COLO829 (cell line): ENCODE data around the gene DDX10.

Experiments
- DNase-seq: peaks from one replicate; pipeline ENCODE4 v3.0.0; 2012; ENCODE audit warnings: low spot score

DDX10 gene

DNA sequence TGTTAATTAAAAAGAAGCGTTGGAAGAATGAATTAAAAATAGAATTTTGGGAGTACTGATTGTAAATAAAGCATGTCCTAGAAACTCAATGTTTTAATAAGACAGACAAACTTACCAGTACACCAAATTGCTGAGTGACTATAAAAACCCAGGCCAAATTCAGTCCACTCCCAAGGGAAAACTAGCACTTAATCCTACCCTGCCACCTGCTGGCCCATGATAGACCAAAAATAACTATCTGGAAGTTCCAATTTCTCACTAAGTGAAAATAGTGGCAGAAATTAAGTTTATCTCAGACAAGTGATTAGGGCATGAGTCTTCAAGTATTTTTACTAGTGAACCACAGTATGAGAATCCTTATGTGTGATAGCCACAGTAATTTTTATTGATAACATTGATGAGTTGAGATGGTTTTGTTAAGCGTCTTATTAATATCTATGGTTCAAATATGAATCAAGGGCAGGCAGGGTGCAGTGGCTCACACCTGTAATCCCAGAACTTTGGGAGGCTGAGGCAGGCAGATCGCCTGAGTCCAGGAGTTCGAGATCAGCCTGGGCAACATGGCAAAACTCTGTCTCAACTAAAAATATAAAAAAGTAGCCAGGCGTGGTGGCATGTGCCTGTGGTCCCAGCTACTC, 9.8 kb upstream of the DDX10 start:
- peak; percentile 79 for DNase-seq

DNA sequence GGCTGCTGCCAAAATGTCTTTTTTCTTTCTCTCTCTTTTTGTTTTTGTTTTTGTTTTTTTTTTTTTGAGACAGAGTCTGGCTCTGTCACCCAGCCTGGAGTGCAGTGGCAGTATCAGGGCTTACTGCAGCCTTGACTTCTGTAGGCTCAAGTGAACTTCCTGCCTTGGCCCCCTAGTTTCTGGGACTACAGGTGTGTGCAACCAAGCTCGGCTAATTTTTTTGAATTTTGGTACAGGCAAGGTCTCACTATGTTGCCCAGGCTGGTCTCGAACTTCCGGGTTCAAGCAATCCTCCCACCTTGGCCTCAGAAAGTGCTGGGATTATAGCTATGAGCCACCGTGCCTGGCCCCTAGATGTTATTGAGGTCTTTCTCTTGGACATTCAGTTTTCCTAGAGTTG, 2.2 kb upstream of the DDX10 start:
- DNase-seq = no peak

DNA sequence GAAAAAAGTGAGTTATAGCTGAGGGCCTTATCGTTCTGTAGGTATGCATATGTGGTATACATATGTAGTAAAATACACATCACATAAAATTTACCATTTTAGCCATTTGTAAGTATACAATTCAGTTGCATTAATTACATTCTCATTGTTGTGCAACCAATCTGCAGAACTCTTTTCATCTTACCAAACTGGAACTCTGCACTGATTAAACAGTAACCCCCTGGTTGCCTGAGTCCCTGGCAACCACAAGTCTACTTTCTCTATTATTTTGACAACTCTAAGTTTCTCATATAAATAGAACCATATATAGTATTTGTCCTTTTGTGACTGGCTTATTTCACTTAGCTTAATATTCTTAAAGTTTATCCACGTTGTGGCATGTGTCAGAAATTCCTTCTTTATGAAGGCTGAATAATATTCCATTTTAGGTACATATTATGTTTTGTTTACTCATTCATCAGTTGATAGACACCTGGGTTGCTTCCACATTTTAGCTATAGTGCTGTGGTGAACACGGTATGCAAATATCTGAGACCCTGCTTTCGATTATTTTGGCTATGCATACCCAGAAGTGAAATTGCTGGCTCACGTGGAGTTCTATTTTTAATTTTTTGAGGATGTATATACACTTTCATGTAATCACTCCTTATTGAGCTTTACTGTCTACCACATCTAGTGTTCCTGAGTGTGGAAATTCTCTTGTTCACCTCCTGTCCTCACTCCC, 1.6 kb upstream of the DDX10 start:
- DNase-seq = no peak

DNA sequence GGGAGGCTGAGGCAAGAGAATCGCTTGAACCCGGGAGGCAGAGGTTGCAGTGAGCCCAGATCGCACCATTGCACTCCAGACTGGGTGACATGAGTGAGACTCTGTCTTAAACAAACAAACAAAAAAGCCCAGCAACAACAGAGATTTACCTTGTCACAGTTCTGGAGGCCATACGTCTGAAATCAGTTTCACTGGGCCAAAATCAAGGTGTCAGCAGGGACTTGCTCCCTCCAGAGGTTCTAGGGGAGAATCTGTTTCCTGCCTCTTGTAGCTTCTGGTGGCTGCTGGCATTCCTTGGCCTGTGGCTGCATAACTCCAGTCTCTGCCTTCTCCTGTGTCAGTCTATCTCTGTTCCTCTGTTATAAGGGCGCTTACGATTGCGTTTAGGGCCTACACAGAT, 1.5 kb downstream of the DDX10 start:
- DNase-seq = no peak

DNA sequence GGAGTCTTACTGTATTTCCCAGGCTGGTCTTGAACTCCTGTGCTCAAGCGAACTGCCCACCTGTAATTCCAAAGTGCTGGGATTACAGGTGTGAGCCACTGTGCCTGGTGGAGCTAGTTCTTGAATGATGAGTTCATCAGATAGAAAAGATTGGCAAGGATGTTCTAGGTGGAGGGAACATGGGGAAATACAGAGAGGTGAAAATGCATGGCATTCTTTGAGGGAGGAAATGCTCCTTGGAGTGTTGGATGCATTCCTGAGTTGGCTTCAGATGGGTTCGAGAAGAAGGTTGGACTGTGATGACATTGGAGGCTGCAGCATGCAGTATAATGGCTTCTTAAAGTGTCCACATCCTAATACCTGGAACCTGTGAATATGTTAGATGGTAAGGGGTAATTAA, 4.4 kb downstream of the DDX10 start:
- no peak for DNase-seq

DNA sequence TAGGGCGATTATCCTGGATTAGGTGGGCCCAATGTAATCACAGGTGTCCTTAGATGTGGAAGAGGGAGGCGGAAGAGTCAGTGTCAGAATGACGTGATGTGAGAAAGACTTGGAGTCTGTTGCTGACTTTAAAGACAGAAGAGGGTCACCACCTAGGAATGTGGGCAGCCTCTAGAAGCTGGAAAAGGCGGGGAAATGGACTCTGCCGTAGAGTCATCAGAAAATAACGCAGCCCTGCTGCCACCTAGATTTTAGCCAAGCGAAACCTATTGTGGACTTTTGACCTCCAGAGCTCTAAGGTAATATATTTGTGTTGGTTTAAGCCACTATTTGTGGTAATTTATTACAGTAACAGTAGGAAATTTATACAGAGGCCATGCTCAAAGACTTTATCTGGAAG, 4.8 kb downstream of the DDX10 start:
- DNase-seq = no peak

DNA sequence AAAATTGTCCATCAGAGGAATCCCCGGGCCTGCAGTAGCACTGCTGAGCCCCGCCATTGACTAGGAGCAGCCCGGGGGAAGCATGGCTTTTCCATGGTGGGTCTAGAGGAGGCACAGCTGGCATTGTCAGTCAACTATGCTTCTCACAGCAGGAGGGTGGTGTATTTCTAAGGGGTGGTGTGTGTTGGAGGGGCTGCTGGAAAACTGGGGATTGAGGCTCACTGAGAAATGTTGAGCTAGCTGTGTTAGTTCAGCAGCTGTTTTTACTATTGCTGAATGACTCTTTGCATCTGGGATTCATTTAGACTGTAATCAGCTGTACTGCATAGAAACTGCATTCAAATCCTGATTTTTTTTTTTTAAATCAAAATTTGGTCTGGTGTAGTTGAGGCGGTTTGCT, 5.6 kb downstream of the DDX10 start:
- no peak for DNase-seq

DNA sequence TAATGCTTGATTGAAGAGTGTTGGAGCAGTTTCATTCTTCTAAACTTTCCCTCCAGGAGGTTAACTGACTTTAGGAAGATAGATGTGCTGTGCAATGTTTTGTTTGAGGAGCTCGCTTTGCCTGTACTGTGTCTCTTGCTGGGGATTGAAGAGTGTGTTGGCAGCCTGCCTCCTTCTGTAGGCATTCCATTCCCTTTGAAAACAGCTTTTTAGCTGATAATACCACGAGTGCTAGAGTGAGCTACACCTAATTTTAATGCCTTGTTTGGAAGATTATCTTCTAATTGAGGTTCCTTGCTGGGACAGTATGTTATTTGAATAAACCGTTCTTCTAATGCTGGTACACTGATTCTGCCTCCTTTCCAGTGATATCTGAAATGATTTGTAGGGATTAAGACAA, 7.2 kb downstream of the DDX10 start:
- no peak for DNase-seq

DNA sequence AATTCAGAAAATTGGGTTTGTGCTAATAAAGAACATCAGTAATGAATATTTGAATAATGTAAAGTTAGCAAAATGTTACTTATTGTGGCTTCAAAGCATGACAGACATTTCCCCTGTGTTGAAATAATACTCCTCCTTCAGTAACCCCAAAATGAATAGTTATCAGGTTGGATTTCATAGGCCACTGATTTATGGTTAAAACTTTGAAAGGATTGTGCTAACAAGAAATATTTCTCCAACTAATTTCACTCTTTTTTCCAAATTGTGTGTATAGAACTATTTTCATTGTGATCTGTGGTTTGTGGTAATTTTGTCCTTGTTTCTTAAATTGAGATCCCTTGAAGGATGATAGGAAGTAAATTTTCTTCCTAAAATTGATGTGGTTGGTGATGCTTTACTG, 7.9 kb downstream of the DDX10 start:
- no peak for DNase-seq

DNA sequence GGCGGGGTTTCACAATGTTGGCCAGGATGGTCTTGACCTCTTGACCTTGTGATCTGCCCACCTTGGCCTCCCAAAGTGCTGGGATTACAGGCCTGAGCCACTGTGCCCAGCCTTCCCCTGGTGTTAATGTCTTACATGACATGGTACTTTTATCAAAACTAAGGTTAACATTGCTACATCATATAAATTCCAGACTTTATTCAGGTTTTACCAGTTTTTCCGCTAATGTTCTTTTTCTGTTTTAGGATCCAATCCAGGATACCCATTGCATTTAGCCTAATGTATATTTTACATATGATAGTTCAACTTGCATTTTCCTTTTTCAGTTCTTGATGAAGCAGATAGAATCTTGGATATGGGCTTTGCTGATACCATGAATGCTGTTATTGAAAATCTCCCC, 14.2 kb downstream of the DDX10 start:
- DNase-seq = no peak

DNA sequence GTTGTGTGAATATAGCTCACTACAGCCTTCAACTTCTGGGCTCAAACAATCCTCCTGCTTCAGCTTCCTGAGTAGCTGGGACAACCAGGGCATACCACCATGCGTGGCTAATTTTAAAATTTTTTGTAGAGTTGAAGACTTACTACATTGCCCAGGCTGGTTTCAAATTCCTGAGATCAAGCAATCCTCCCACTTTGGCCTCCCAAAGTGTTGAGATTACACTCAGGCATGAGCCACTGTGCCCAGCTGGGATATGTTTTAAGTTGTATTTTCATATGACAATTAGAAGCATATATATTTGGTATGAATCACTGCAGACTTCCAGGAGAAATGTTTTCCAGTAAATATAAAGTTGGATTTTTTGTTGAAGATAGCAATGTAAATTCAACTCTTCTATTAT, 15.4 kb downstream of the DDX10 start:
- DNase-seq = no peak

DNA sequence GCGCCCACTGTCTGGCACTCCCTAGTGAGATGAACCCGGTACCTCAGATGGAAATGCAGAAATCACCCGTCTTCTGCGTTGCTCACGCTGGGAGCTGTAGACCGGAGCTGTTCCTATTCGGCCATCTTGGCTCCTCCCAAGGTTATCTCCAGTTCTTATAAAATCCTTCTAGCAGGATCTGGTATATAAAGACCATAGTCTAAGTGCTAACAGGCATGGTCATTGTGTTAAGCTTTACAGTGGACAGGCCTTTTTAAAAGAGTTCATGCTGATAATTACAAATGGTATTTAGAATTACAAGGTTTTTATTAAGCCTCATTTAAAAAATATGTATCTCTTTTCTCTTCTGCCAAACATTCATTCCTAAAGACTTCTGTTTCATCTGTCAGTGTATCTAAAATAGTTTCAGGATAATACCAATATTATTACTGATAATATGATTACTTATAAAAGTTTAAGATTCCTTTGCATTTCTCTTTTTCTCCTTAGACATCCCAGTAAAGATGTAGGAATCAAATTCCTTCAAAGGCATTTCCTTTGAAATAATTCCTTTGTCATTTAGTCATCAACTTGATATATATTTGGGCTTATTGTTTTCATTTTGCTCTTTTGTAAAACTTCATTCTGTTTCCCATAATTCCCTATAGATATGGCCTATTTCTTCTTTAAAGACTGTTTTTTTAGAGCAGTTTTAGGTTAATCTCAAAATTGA, 20.7 kb downstream of the DDX10 start:
- DNase-seq = no peak

DNA sequence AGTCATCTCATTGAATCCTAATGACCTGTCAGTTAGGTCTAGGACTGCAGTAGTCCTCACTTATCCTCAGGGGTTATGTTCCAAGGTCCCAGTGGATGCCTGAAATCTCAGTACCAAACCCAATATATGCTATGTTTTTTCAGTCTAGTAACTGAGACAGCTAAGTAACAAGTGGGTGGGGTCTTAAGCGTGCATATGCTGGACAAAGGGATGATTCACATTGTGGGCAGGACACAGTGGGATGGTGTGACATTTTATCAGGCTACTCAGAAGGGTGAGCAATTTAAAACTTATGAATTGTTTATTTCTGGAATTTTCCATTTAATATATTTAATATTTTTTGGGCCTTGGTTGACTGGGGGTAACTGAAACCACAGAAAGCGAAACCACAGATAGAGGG, 29.0 kb downstream of the DDX10 start:
- peak; percentile 30 for DNase-seq

DNA sequence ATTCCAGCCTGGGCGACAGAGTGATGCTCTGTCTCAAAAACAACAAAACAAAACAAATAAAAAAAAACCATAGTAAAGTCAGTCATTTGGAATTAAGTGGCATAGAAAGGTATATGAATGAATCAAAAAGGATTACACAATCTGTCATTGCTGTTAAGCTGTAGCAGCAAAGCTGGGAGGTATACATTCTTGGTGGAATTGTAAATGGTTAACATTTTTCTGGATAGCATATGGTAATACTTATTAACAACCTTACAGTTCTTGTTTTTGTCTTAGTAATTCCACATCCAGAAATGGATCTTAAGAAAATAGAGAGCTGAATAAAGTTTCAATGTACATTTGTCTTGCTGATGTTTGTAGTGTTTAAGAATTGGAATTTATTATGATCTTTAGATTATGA, 30.0 kb downstream of the DDX10 start:
- no peak for DNase-seq

DNA sequence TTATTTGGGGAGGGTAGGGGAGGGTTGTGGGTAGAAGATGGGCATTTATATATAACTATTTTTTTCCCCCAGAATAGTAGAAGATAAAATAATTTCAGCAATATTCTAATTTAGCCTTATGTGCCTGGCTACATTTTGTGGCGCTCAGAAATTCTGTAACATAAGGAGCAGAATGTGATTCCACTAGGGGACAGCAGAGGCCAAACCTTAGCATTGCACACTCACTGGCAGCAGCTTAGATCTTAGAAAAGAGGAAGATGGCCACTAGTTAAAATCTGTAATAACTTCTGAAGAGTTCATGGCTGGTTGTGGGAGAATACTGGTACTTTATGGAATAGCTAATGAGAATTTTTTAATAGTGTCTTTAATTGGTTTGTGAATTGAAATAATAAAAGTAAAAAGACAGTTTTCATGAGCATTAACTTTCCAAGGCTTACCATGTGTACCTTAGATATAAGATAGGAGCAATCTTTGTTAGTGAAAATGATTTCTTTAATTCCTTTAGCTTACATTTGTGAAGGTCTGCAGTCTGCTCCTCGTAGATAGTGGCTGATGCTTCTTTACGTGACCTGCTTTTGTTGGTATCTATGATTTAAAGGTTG, 33.1 kb downstream of the DDX10 start:
- DNase-seq = peak; percentile 70

DNA sequence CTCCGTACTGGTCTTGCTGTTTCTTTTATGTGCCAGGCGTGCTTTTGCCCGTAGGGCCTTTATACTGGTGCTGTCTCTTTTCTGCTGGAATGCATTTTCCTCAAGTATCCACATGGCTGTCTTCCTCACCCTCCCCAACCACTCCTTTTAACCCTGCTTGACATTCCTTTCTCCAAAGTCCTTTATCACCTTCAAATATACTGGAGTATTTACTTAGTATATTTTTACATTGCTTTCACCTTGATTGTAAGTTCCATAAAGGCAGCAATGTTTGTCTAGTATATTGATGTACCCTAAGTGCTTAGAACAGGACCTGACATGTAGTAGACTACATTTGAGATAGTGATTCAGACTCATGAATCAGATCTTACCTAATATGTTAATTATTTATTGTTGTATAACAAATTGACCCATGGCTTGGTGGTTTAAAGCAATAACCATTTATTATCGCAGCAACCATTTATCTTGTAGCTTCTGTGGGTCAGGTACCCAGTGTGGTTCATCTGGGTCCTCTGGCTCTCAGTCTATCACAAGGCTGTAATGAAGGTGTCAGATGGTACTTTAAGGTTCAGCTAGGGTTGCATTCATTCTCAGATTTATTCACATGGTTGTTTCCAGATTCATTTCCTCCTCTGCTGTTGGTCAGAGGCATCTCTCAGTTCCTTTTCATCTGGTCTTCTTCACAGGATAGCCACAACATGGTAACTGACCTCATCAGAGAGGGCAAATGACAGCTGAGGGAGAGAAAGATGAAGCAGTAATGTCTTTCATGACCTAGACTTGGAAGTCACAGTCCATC, 34.2 kb downstream of the DDX10 start:
- no peak for DNase-seq

DNA sequence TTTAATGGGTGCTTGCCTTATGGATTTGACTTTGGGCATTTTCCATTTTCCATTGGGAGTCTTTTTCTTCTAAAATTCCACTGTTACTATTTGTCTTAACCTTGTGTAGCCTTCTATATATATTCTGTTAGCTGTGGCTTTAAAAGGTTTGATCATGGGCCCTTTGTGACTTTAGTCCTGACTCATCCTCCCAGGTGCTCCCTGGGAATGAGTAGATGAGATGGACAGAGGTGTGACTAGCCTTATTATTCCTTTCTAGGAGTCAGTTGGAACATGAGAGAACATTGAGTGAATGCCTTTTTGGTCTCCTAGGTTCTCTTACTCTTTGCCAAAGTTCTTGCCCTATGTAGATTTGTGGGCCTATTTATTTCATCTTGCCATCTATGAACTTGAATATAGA, 39.0 kb downstream of the DDX10 start:
- no peak for DNase-seq

DNA sequence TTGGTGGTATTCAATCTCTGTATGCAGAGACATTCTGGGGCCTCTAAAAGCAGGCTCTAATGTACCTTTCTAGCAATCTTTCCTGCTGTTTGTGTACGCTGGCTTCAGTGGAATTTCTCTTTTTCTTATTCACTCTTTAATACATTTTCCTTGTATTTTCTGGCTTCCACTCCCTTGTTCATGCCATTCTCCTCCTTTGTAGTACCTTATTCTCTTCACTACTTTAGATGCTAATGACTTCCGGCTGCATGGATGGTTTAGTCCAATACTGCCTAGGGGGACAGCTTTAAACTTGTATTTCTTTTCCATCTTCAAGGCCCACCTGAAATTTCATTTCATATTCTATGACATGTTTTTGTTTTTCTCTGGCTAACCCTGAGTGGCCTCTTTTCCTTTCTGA, 40.2 kb downstream of the DDX10 start:
- DNase-seq = no peak

DNA sequence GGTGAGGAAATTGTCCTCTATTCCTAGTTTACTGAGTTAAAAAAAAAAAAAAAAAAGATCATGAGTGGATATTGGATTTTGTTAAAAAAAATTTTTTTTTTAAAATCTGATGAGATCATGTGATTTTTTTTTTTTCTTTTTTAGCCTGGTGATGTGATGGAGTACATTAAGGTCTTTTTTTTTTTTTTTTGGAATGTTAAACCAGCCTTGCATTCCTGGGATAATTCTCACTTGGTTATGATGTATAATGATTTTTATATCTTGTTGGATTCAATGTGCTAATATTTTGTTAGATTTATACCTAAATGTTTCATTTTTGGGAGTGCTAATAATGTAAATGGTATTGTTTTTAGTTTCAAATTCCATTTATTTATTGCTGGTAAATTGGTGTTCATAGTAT, 43.3 kb downstream of the DDX10 start:
- no peak for DNase-seq

DNA sequence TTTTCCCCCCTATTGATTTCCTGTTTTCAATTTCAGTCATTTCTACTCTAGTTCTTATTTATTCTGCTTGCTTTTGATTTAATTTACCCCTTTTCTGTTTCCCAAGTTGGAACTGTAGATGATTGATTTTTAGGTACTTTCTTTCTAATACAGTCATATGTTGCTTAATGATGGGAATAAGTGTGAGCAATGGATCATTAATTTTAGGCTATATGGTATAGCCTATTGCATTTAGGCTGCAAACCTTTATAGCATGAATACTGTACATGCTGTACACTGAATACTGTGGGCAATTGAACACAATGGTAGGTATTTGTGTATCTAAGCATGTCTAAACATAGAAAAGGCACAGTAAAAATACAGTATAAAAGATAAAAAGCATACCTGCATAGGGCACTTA, 44.9 kb downstream of the DDX10 start:
- no peak for DNase-seq

DNA sequence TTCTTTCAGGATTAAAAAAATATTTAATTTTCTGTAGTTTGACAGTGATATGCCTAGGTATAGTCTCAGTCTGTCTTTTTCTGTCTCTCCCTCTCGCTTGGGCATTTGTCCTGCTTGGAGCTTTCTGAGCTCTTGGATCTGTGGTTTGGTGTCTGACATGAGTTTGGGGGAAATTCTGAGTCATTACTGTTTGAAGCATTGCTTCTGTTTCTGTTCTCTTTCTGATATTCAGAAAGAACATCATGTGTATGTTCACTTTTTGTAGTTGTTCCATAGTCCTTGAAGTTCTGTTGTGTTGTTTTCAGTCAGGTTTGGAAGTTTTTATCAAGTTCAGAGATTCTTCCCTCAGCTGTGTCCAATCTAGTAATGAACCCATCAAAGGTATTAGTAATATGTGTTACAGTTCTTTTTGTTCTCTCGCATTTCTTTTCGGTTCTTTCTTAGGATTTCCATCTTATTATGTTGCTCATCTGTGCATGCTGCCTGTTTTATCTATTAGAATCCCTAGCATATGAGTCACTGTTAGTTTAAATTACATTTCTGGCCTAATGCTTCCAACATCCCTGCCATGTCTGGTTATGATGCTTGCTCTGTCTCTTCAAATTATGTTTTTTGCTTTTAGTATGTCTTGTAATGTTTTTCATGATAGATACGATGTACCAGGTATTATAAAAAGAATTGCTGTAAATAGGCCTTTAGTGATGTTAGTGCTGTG, 48.4 kb downstream of the DDX10 start:
- DNase-seq = no peak

DNA sequence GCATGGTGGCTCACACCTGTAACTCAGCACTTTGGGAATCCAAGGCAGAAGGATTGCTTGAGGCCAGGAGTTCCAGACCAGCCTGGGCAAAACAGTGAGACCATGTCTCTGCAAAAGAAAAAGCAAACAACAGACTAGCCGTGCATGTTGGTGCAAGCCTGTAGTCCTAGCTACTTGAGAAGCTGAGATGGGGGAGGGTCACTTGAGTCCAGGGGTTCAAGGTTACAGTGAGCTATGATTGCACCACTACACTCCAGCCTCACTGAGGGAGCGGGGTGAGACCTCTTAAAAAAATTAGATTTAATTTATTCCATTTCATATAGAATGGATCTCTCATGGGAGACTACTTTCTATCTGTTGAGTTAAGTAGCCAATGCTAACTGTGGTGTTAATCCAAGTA, 50.4 kb downstream of the DDX10 start:
- no peak for DNase-seq
